Suprapubic skin (tissue), 3 donors: ENCODE data around the gene NFX1.

ENCODE experiments used
- CTCF ChIP-seq, 2 donors: fragments of 200-600 bp in 1 of 2; fragments of 450-650 bp in 1 of 2; sonication (generic) in 1 of 2; IDR thresholded peaks; one replicate each; pipeline ENCODE4 v1.5.1; 2016 to 2019; ENCODE audit warnings: antibody characterized with exemption in 2 of 2, mild to moderate bottlenecking in 1 of 2, moderate library complexity in 1 of 2
- EP300 ChIP-seq: sonication (generic); formaldehyde crosslinking; IDR thresholded peaks from one replicate; pipeline ENCODE4 v1.6.1; 2017; ENCODE audit warnings: antibody characterized with exemption

DNA sequence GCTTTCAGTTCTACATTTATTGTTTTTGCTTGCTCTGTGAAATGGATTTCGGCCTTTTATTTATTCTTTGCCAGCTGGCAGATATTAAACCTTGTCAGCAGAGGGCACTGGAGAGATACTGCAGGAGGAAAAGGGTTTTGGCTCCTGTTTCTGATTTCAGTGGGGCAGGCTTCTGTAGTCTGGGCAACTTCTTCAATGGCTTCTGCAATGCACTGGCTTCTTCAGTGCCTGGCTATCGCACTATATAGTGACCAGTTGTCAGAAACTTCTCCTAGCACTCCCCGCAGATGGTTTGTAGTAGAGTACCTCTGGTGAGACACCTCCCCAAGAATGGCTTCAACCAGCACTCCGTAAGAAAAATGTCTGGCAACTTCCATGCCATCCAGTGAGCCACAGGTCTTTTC is 3.2 kb upstream of the NFX1 start:
- TF ChIP-seq CTCF (IDR thresholded peaks at IDR 0.05) = peak; percentile 29 to 70
- no peak for TF ChIP-seq EP300
